OCI-LY7 (cell line): Measurements from ENCODE around the gene DUOXA2. TPM values are rescaled to one million over a fixed set of nuclear protein-coding genes. Genes with fewer than 3 reads are reported as not detected.

ENCODE experiments used
- BruUV-seq: library from RNA; stranded (reverse); fragments of 400-500 nt; replicated peaks from 2 replicates; lab custom pipeline; 2021; lab: Mats Ljungman, UMichigan
- CTCF ChIA-PET: fragments of 300-600 bp; sonication (Branson Sonifier 250); formaldehyde crosslinking; loops from one replicate; lab custom pipeline; 2022; ENCODE audit warnings: antibody characterized with exemption; ENCODE audit not compliant: unreplicated experiment; lab: Charles Lee
- POLR2A ChIA-PET: fragments of 300-600 bp; sonication (Branson Sonifier 250); formaldehyde crosslinking; loops from one replicate; lab custom pipeline; 2022; ENCODE audit warnings: antibody characterized with exemption; lab: Charles Lee
- DNase-seq: peaks from one replicate; pipeline ENCODE4 v3.0.0-alpha.2; 2015; ENCODE audit warnings: low spot score
- H2AFZ ChIP-seq: fragments of 200-600 bp; sonication (generic), shearing (Covaris generic); 2 replicates; pipeline ENCODE4 v1.6.1; 2014; ENCODE audit warnings: mild to moderate bottlenecking, antibody characterized with exemption, low read length, moderate library complexity
- H3K27ac ChIP-seq: fragments of 200-600 bp; sonication (generic); 2 replicates; pipeline ENCODE4 v1.5.1; 2014; ENCODE audit warnings: mixed run types, low read depth, mild to moderate bottlenecking, moderate library complexity, low read length, inconsistent platforms; ENCODE audit not compliant: poor library complexity, severe bottlenecking
- H3K36me3 ChIP-seq: fragments of 200-600 bp; sonication (generic); 2 replicates; pipeline ENCODE4 v1.6.1; 2014; ENCODE audit warnings: mild to moderate bottlenecking, antibody characterized with exemption, low read length, moderate library complexity, mixed read lengths; ENCODE audit not compliant: insufficient read depth
- H3K4me1 ChIP-seq: fragments of 200-600 bp; sonication (generic); 2 replicates; pipeline ENCODE4 v1.5.1; 2014; ENCODE audit warnings: mild to moderate bottlenecking, low read length; ENCODE audit not compliant: insufficient read depth, poor library complexity, severe bottlenecking
- H3K4me2 ChIP-seq: fragments of 200-600 bp; sonication (generic); 2 replicates; pipeline ENCODE4 v1.6.1; 2014; ENCODE audit warnings: mild to moderate bottlenecking, low read length
- H3K4me3 ChIP-seq: fragments of 200-600 bp; sonication (generic); 2 replicates; pipeline ENCODE4 v1.5.1; 2014; ENCODE audit warnings: mild to moderate bottlenecking, low read depth, low read length; ENCODE audit not compliant: poor library complexity, severe bottlenecking
- H3K79me2 ChIP-seq: fragments of 200-600 bp; sonication (generic); 2 replicates; pipeline ENCODE4 v1.6.1; 2016; ENCODE audit warnings: low read depth, mild to moderate bottlenecking, low read length, moderate library complexity, mixed read lengths; ENCODE audit not compliant: insufficient read depth
- H3K9me2 ChIP-seq: fragments of 200-600 bp; sonication (generic); 2 replicates; pipeline ENCODE4 v1.6.1; 2016; ENCODE audit warnings: mild to moderate bottlenecking, low read length, mixed read lengths; ENCODE audit not compliant: insufficient read depth
- H3K9me3 ChIP-seq: fragments of 200-600 bp; sonication (generic); 2 replicates; pipeline ENCODE4 v1.6.1; 2014; ENCODE audit warnings: mild to moderate bottlenecking, mixed run types, low read length, mixed read lengths
- H4K20me1 ChIP-seq: fragments of 200-600 bp; sonication (generic); 2 replicates; pipeline ENCODE4 v1.6.1; 2014; ENCODE audit warnings: mild to moderate bottlenecking, antibody characterized with exemption, low read length, moderate library complexity, mixed read lengths; ENCODE audit not compliant: insufficient read depth
- EZH2phosphoT487 ChIP-seq: fragments of 200-600 bp; sonication (generic); IDR thresholded peaks from 2 replicates; pipeline ENCODE4 v1.6.1; 2018; ENCODE audit warnings: low read depth, borderline replicate concordance, mild to moderate bottlenecking, mixed run types, antibody characterized with exemption, low read length, moderate library complexity, mixed read lengths
- intact Hi-C: fragments of 100-400 bp; cut with micrococcal nuclease; formaldehyde crosslinking; loops from one replicate; pipeline ENCODE4 v1.10.0; 2022; ENCODE audit not compliant: unreplicated experiment
- total RNA-seq, 2 experiments: library from RNA; depleted of rRNA in 1 of 2; stranded (reverse); fragments of >200 nt in 1 of 2; shearing (Covaris generic) in 1 of 2; gene quantifications; 2 replicates each; pipeline ENCODE4 v1.2.3, GENCODE V29; 2014 to 2022
- TF ChIP-seq, protein P1 (sequence below): fragments of 200-600 bp; sonication (generic); conservative IDR thresholded peaks from 2 replicates; pipeline ENCODE4 v1.5.1; 2014; ENCODE audit warnings: mild to moderate bottlenecking, antibody characterized with exemption, low read length, moderate library complexity, mixed read lengths

DUOXA2 gene
- total RNA-seq, 2 experiments from 2014 or later, result not detected

DNA sequence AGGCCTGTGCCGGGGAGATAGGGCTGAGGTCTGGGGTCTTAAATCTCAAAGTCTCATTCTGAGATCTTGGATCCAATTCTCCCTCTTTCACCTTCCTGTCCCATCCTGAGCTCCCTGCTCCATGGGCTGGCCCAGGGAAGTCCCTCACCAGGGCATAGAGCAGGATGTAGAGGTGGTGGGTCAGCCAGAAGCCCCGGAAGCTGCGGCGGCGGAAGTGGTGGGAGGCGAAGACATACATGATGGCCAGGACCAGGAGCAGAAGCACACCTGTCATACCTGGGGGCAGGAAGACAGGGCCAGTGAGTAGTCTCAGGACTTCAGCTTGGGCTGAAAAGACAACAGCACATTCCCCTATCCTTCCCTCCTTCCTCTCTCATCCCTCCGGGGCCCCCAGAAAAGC is 16.7 kb upstream of the DUOXA2 start:
- TF ChIP-seq EZH2phosphoT487, result no peak
- TF ChIP-seq, protein P1, sequence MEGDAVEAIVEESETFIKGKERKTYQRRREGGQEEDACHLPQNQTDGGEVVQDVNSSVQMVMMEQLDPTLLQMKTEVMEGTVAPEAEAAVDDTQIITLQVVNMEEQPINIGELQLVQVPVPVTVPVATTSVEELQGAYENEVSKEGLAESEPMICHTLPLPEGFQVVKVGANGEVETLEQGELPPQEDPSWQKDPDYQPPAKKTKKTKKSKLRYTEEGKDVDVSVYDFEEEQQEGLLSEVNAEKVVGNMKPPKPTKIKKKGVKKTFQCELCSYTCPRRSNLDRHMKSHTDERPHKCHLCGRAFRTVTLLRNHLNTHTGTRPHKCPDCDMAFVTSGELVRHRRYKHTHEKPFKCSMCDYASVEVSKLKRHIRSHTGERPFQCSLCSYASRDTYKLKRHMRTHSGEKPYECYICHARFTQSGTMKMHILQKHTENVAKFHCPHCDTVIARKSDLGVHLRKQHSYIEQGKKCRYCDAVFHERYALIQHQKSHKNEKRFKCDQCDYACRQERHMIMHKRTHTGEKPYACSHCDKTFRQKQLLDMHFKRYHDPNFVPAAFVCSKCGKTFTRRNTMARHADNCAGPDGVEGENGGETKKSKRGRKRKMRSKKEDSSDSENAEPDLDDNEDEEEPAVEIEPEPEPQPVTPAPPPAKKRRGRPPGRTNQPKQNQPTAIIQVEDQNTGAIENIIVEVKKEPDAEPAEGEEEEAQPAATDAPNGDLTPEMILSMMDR, result no peak
- no TSS peak for BruUV-seq
- Histone ChIP-seq H3K4me2 (no peak overlapping the region), H3K9me3 (no peaks in the 10 kb centered on the region), H3K27ac (no peak overlapping the region), H4K20me1 (no peaks in the 10 kb centered on the region), H3K4me3 (no peak overlapping the region), H2AFZ (no peak overlapping the region), H3K36me3 (no peaks in the 10 kb centered on the region), H3K79me2 (no peaks in the 10 kb centered on the region), H3K9me2 (no peaks in the 10 kb centered on the region), H3K4me1 (no peaks in the 10 kb centered on the region)
- intact Hi-C loops, result no loop called here
- no peak for DNase-seq
- ChIA-PET CTCF (no interaction called here), POLR2A (no interaction called here)

DNA sequence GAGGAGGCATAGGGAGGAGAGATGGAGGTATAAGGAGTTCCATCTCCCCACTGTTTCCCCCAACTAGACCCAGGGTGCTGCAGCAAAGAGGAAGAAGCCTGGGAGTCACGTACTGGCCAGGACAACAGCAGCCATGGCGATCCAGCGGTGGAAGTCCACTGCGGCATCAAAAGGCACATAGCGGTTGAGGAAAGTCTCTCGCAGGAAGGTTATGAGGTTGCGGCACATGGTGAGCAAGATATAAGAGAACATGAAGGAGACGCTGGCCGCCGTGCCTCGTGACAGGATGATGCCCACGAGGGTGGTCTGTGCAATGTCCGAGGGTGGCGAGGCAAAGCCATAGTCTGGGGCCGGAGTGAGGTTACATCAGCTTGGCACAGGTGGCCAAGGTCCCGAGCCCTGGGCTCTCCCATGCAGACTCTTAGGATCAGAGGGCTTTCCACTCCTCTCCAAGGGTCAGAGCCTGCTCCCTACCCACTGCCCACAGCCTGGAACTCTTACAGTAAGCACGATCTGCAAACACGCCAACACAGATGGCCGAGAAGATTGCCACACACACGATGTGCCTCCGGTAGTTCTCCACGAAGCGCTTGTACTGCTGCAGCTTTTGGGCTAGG is 14.5 kb upstream of the DUOXA2 start:
- no peak overlapping the region for H3K4me3 ChIP-seq
- no peaks in the 10 kb centered on the region for H3K9me3 ChIP-seq
- no peak overlapping the region for H3K27ac ChIP-seq
- TF ChIP-seq, protein P1, result no peak
- no peak for TF ChIP-seq EZH2phosphoT487
- H2AFZ ChIP-seq, result no peak overlapping the region
- H3K9me2 ChIP-seq, result no peaks in the 10 kb centered on the region
- no peaks in the 10 kb centered on the region for H3K36me3 ChIP-seq
- no peak overlapping the region for H3K4me2 ChIP-seq
- BruUV-seq, result no TSS peak
- ChIA-PET POLR2A (no interaction called here), CTCF (no interaction called here)
- no peaks in the 10 kb centered on the region for H4K20me1 ChIP-seq
- no peak for DNase-seq
- no peaks in the 10 kb centered on the region for H3K79me2 ChIP-seq
- intact Hi-C loops, result no loop called here
- H3K4me1 ChIP-seq, result no peaks in the 10 kb centered on the region

DNA sequence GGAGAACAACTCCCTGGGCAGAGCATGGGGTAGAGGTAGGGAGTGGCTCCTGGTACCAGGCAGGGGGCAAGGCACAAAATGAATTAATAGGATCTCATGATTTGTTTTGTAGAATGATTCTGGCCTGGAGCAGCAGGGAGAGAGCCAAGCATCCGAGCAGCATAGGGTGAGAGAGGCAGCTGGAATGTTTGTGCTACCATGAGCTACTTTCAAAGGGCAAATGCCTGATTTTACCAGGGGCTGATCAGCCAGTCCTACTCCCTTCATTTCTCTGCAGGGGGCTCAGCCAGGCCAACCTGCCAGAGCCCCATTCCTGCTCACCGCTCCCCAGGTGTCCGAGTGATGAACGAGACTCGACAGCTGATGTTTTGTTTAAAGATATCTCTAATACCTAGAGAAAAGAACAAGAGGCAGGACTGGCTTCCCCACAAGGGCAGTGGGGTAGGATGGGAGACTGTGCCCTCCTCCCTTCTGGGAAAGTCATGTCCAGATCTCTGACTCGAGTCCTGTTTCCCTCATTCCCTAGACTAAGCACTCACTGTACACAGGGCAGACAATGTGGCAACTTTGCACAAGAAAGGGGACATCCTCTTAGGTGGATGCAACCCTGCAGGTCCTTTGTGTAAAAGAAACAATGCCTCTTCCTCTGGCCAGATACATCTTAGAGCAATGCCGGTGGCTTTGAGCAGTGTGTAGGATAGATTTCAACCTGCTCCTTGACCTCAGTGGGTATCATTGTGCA is 13.1 kb upstream of the DUOXA2 start:
- Histone ChIP-seq H3K79me2 (no peaks in the 10 kb centered on the region), H3K9me2 (no peaks in the 10 kb centered on the region), H3K4me1 (no peaks in the 10 kb centered on the region), H3K4me3 (no peak overlapping the region), H4K20me1 (no peaks in the 10 kb centered on the region), H2AFZ (no peak overlapping the region), H3K4me2 (no peak overlapping the region), H3K36me3 (no peaks in the 10 kb centered on the region), H3K27ac (no peak overlapping the region), H3K9me3 (no peaks in the 10 kb centered on the region)
- no peak for DNase-seq
- intact Hi-C loops, result no loop called here
- ChIA-PET CTCF (no interaction called here), POLR2A (interaction anchor here (0.6 kb wide), 1 partner anchor 528 kb away, joined by 6 read pairs; no protein-coding TSS in a partner anchor)
- no peak for TF ChIP-seq EZH2phosphoT487
- TF ChIP-seq, protein P1, result no peak
- no TSS peak for BruUV-seq
